AG20443 (cell line): ENCODE data around the gene MCAM.

Experiments used
- DNase-seq: peaks from one replicate; pipeline ENCODE4 v3.0.0; 2012; ENCODE audit warnings: low spot score, mixed read lengths

MCAM gene

GRCh38 chr11:119329320-119329719 lies 12.4 kb upstream of the MCAM start:
- no peak for DNase-seq

- DNase-seq, result no peak
Observed at GRCh38 chr11:119324189-119324588, 7.3 kb upstream of the MCAM start.

GRCh38 chr11:119323532-119324033 lies 6.7 kb upstream of the MCAM start:
- peak; percentile 73 for DNase-seq

GRCh38 chr11:119322921-119323531 lies 6.1 kb upstream of the MCAM start:
- no peak for DNase-seq

- no peak for DNase-seq
Observed at GRCh38 chr11:119322360-119322739, 5.4 kb upstream of the MCAM start.

GRCh38 chr11:119320776-119321524 lies 4.0 kb upstream of the MCAM start:
- DNase-seq, result peak; percentile 74

GRCh38 chr11:119320240-119320775 lies 3.4 kb upstream of the MCAM start:
- no peak for DNase-seq

- DNase-seq, result no peak
Observed at GRCh38 chr11:119319700-119320239, 2.8 kb upstream of the MCAM start.

GRCh38 chr11:119319136-119319699 lies 2.3 kb upstream of the MCAM start:
- no peak for DNase-seq

GRCh38 chr11:119318240-119319135 lies 1.6 kb upstream of the MCAM start:
- no peak for DNase-seq

- DNase-seq, result no peak
Observed at GRCh38 chr11:119317592-119318239, 786 bp upstream of the MCAM start.

- DNase-seq, result no peak
Observed at GRCh38 chr11:119316016-119316728, 758 bp downstream of the MCAM start.

- peak; percentile 51 for DNase-seq
Observed at GRCh38 chr11:119315131-119316015, 1.6 kb downstream of the MCAM start.

- no peak for DNase-seq
Observed at GRCh38 chr11:119314726-119315125, 2.2 kb downstream of the MCAM start.

GRCh38 chr11:119310682-119311052 lies 6.3 kb downstream of the MCAM start:
- DNase-seq, result no peak

- no peak for DNase-seq
Observed at GRCh38 chr11:119309953-119310681, 6.8 kb downstream of the MCAM start.

GRCh38 chr11:119309411-119309810 lies 7.5 kb downstream of the MCAM start:
- no peak for DNase-seq

- no peak for DNase-seq
Observed at GRCh38 chr11:119307974-119308373, 9.0 kb downstream of the MCAM start.

- DNase-seq, result no peak
Observed at GRCh38 chr11:119307219-119307618, 9.7 kb downstream of the MCAM start.
